ENCODE measurements around the gene STXBP2.

DNA sequence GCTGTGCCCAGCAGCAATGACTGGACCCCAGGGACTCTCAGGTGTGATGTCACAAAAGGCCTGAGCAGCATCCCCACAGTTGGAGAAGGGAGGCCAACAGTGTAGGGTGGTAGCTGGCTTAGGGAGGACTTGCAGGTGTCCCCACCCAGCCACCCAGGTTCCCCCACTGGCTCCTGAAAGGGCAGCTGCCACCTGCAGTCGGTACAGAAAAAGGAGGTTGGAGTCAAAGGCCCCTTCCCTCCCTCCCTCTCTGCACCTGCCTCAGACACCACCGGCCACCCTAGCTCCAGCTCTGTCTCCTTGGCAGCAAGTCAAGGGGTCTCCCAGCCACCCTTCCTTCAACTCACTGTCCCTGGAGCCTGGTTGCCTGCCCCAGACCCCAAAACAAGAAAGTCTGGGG is 3.2 kb upstream of the STXBP2 start, which contains the start of gene PCP2:
- TF ChIP-seq, protein P1, sequence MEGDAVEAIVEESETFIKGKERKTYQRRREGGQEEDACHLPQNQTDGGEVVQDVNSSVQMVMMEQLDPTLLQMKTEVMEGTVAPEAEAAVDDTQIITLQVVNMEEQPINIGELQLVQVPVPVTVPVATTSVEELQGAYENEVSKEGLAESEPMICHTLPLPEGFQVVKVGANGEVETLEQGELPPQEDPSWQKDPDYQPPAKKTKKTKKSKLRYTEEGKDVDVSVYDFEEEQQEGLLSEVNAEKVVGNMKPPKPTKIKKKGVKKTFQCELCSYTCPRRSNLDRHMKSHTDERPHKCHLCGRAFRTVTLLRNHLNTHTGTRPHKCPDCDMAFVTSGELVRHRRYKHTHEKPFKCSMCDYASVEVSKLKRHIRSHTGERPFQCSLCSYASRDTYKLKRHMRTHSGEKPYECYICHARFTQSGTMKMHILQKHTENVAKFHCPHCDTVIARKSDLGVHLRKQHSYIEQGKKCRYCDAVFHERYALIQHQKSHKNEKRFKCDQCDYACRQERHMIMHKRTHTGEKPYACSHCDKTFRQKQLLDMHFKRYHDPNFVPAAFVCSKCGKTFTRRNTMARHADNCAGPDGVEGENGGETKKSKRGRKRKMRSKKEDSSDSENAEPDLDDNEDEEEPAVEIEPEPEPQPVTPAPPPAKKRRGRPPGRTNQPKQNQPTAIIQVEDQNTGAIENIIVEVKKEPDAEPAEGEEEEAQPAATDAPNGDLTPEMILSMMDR (IDR thresholded peaks at IDR 0.05), result no peak
- TF ChIP-seq POLR2A (IDR thresholded peaks at IDR 0.05; ENCODE audit: low read depth) (no peak), POLR2AphosphoS5 (IDR thresholded peaks at IDR 0.05) (no peak), EP300 (IDR thresholded peaks at IDR 0.05) (no peak)

All from esophagus muscularis mucosa (tissue), 4 donors.